Measurements from ENCODE around the gene COL1A1.

The COL1A1 gene

DNA sequence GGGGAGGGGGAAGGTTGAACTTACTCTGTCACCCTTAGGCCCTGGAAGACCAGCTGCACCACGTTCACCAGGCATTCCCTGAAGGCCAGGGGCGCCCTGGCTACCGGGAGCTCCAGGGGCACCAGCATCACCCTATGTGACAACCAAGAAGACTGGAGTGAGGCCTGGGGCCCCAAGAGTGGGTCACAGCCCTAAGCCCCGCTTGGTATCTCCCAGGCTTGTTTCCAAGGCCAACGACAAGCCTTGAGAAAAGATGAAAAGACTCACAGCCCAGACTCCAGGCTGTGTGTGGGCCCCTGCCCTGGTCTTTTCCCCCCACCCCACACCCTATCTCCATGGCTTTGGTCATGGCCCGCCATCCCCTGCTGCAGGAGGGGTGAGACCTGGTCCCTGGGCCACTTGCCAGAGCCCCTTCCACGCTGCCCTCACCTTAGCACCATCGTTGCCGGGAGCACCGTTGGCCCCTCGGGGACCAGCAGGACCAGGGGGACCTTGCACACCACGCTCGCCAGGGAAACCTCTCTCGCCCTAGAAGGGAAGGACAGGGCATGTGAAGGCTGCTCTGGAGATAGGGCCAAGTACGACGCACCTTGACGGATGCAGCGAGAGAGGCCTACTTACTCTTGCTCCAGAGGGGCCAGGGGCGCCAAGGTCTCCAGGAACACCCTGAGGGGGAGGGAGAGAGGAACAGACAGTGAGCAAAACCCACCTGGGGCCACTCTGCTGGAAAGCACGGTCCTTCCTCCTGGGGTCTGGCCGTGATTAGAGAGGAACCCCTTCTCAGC lies 9.9 kb downstream of the COL1A1 start:
- TF ChIP-seq CTCF (IDR thresholded peaks at IDR 0.05; ENCODE audit: low read length) (no peak), EZH2 (IDR thresholded peaks at IDR 0.05; ENCODE audit: borderline replicate concordance, low read length) (no peak)
- H3K9ac ChIP-seq (ENCODE audit: low read length) = no peak overlapping the region
- no peak overlapping the region for H3K27ac ChIP-seq (ENCODE audit: low read depth, low read length, poor library complexity, severe bottlenecking)
- H3K4me1 ChIP-seq (ENCODE audit: insufficient read depth, low read length, severe bottlenecking) = no peaks in the 10 kb centered on the region
- no peaks in the 10 kb centered on the region for H4K20me1 ChIP-seq (ENCODE audit: insufficient read depth, low read length)
- H2AFZ ChIP-seq (ENCODE audit: low read length) = no peak overlapping the region
- no peaks in the 10 kb centered on the region for H3K79me2 ChIP-seq (ENCODE audit: insufficient read depth, low read length)
- H3K27me3 ChIP-seq (ENCODE audit: insufficient read depth, low read length) = peaks cover 10% of the 10 kb centered on the region
- H3K36me3 ChIP-seq (ENCODE audit: insufficient read depth, low read length) = no peaks in the 10 kb centered on the region
- no peak overlapping the region for H3K4me3 ChIP-seq (ENCODE audit: low read depth, low read length, poor library complexity, severe bottlenecking)
- no peaks in the 10 kb centered on the region for H3F3A ChIP-seq (ENCODE audit: insufficient read depth, low read length)
- H3K9me3 ChIP-seq (ENCODE audit: low read length) = no peaks in the 10 kb centered on the region
- no peak overlapping the region for H3K4me2 ChIP-seq (ENCODE audit: low read length)
- no peaks in the 10 kb centered on the region for H3K9me2 ChIP-seq (ENCODE audit: low read depth, low read length)

DNA sequence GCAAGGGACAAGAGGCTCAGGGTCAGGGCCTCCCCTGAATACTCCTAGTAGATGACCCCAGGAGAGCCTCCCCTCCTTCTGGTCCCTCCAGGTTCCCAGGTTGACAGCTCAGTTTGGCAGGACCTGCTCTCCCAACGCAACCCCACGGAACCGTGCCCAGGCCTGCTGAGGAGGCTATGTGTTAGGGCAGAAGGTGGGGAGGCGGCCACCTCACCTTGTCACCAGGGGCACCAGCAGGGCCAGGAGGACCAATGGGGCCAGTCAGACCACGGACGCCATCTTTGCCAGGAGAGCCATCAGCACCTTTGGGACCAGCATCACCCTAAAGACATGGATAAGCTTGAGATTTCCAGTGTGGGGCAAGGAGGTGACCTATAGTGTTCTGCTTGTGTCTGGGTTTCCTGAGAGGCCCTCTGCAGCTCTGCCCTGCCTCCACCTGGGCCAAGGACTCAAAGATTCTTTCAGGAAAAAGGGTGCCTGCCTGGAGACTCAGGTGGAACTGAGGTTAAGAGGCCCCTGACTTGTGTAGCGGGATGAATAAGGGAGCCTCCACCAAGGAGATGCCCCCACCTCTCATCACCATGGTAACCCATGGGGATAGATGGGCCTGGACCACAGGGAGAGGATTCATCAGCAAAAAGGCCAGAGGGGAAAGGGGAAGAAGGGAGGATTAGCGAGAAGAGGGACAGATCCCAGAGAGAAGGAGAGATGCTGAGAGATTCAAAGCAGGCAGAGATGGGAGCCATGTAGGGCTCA lies 10.7 kb downstream of the COL1A1 start:
- H3K27me3 ChIP-seq (ENCODE audit: insufficient read depth, low read length) = peaks cover 11% of the 10 kb centered on the region
- no peaks in the 10 kb centered on the region for H4K20me1 ChIP-seq (ENCODE audit: insufficient read depth, low read length)
- no peaks in the 10 kb centered on the region for H3K9me3 ChIP-seq (ENCODE audit: low read length)
- H3F3A ChIP-seq (ENCODE audit: insufficient read depth, low read length) = no peaks in the 10 kb centered on the region
- no peaks in the 10 kb centered on the region for H3K4me1 ChIP-seq (ENCODE audit: insufficient read depth, low read length, severe bottlenecking)
- no peak for TF ChIP-seq EZH2 (IDR thresholded peaks at IDR 0.05; ENCODE audit: borderline replicate concordance, low read length)
- no peak for TF ChIP-seq CTCF (IDR thresholded peaks at IDR 0.05; ENCODE audit: low read length)
- H3K79me2 ChIP-seq (ENCODE audit: insufficient read depth, low read length) = no peaks in the 10 kb centered on the region
- H3K4me2 ChIP-seq (ENCODE audit: low read length) = no peak overlapping the region
- no peak overlapping the region for H2AFZ ChIP-seq (ENCODE audit: low read length)
- no peaks in the 10 kb centered on the region for H3K36me3 ChIP-seq (ENCODE audit: insufficient read depth, low read length)
- no peaks in the 10 kb centered on the region for H3K9me2 ChIP-seq (ENCODE audit: low read depth, low read length)
- no peak overlapping the region for H3K27ac ChIP-seq (ENCODE audit: low read depth, low read length, poor library complexity, severe bottlenecking)
- H3K9ac ChIP-seq (ENCODE audit: low read length) = no peak overlapping the region
- H3K4me3 ChIP-seq (ENCODE audit: low read depth, low read length, poor library complexity, severe bottlenecking) = no peak overlapping the region

DNA sequence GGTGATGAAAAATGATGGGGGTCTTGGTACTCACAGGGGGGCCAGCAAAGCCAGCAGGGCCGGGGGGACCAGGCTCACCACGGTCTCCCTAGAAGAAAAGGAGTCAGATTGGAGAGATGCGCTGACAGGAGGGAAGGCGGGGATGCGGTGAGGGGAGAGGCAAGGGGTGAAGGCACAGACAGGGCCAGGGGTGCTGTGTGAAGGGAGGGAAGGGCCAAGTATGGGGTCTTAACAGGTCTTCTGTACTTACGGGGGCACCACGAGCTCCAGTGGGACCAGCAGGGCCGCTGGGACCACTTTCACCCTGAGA lies 11.2 kb downstream of the COL1A1 start:
- H3K4me2 ChIP-seq (ENCODE audit: low read length) = no peak overlapping the region
- no peak overlapping the region for H3K9ac ChIP-seq (ENCODE audit: low read length)
- no peaks in the 10 kb centered on the region for H3K36me3 ChIP-seq (ENCODE audit: insufficient read depth, low read length)
- no peak overlapping the region for H3K4me3 ChIP-seq (ENCODE audit: low read depth, low read length, poor library complexity, severe bottlenecking)
- TF ChIP-seq CTCF (IDR thresholded peaks at IDR 0.05; ENCODE audit: low read length) (no peak), EZH2 (IDR thresholded peaks at IDR 0.05; ENCODE audit: borderline replicate concordance, low read length) (no peak)
- H3F3A ChIP-seq (ENCODE audit: insufficient read depth, low read length) = no peaks in the 10 kb centered on the region
- H4K20me1 ChIP-seq (ENCODE audit: insufficient read depth, low read length) = no peaks in the 10 kb centered on the region
- peaks cover 14% of the 10 kb centered on the region for H3K27me3 ChIP-seq (ENCODE audit: insufficient read depth, low read length)
- H3K9me3 ChIP-seq (ENCODE audit: low read length) = no peaks in the 10 kb centered on the region
- no peak overlapping the region for H3K27ac ChIP-seq (ENCODE audit: low read depth, low read length, poor library complexity, severe bottlenecking)
- no peaks in the 10 kb centered on the region for H3K9me2 ChIP-seq (ENCODE audit: low read depth, low read length)
- H2AFZ ChIP-seq (ENCODE audit: low read length) = no peak overlapping the region
- H3K79me2 ChIP-seq (ENCODE audit: insufficient read depth, low read length) = no peaks in the 10 kb centered on the region
- H3K4me1 ChIP-seq (ENCODE audit: insufficient read depth, low read length, severe bottlenecking) = no peaks in the 10 kb centered on the region

All from OCI-LY1 (cell line).